Medulla oblongata (tissue), 1 donor: Measurements from ENCODE around the gene ACRBP.
A peak's percentile ranks its signal among the peaks of the same experiment; 100 is the strongest.

Experiments used
- DNase-seq: peaks from one replicate; pipeline ENCODE4 v3.0.0-alpha.2; 2015; ENCODE audit errors: extremely low spot score

Gene ACRBP

GRCh38 chr12:6647083-6647604, at the start of gene ACRBP:
Gene ACRBP (minus strand): TSS chr12:6647432. CDS start chr12:6647366, 66 bp downstream.
- peak; percentile 85 for DNase-seq

GRCh38 chr12:6695313-6696045, 48.2 kb upstream of the ACRBP start:
- DNase-seq = no peak

GRCh38 chr12:6694701-6695100, 47.5 kb upstream of the ACRBP start:
- DNase-seq = no peak

- no peak for DNase-seq
Measured at GRCh38 chr12:6693832-6694355, 46.7 kb upstream of the ACRBP start.

- DNase-seq = no peak
Measured at GRCh38 chr12:6692888-6693287, 45.7 kb upstream of the ACRBP start.

GRCh38 chr12:6691473-6691872, 44.2 kb upstream of the ACRBP start:
- DNase-seq = peak; percentile 24

- peak; percentile 100 for DNase-seq
Measured at GRCh38 chr12:6688999-6689882, 42.0 kb upstream of the ACRBP start, which contains the start of gene ZNF384. Gene ZNF384 (minus strand): TSS chr12:6689375. CDS start chr12:6679520, 9,855 bp downstream.

GRCh38 chr12:6688543-6688998, 41.3 kb upstream of the ACRBP start:
- peak; percentile 95 for DNase-seq

- DNase-seq = no peak
Measured at GRCh38 chr12:6685814-6686213, 38.6 kb upstream of the ACRBP start.

GRCh38 chr12:6684609-6685008, 37.4 kb upstream of the ACRBP start:
- peak; percentile 36 for DNase-seq

GRCh38 chr12:6676962-6677361, 29.7 kb upstream of the ACRBP start:
- DNase-seq = no peak

GRCh38 chr12:6672143-6672542, 24.9 kb upstream of the ACRBP start:
- DNase-seq = no peak

GRCh38 chr12:6667559-6668210, 20.5 kb upstream of the ACRBP start:
- no peak for DNase-seq

GRCh38 chr12:6666211-6666610, 19.0 kb upstream of the ACRBP start:
- DNase-seq = no peak

GRCh38 chr12:6664902-6665301, 17.7 kb upstream of the ACRBP start:
- no peak for DNase-seq

- DNase-seq = peak; percentile 100
Measured at GRCh38 chr12:6662906-6663742, 15.9 kb upstream of the ACRBP start, which contains the start of gene ING4. Gene ING4 (minus strand): TSS chr12:6663119. CDS start chr12:6663101, 18 bp downstream.

GRCh38 chr12:6662602-6662905, 15.3 kb upstream of the ACRBP start:
- peak; percentile 13 for DNase-seq

GRCh38 chr12:6653987-6654386, 6.8 kb upstream of the ACRBP start:
- DNase-seq = no peak

GRCh38 chr12:6653342-6653741, 6.1 kb upstream of the ACRBP start:
- DNase-seq = no peak

GRCh38 chr12:6652391-6652790, 5.2 kb upstream of the ACRBP start:
- DNase-seq = no peak

- DNase-seq = no peak
Measured at GRCh38 chr12:6650832-6651231, 3.6 kb upstream of the ACRBP start.
